ENCODE data around the gene C1orf141. TPM values are rescaled to one million over a fixed set of nuclear protein-coding genes. Genes with fewer than 3 reads are reported as not detected.

The C1orf141 gene
- total RNA-seq, 2 donors from 2014 or later = not detected

DNA sequence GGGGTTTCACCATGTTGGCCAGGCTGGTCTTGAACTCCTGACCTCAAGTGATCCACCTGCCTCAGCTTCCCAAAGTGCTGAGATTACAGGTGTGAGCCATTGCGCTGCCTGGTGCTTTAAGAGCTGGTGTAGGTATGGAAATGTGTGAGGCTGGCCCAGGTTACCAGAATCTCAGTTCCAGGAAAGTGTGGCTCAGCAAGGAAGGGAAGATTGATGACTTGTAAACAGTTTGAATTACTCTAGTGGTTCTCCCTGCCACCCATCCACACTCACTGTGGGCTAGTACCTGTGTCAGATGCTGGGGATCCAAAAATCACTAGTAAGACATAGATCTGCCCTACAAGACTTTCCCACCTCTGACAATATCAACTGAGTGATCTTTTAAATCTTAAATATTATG, 46.3 kb downstream of the C1orf141 start:
- no peaks in the 10 kb centered on the region for H3K27me3 ChIP-seq
- H3K4me1 ChIP-seq = no peaks in the 10 kb centered on the region
- TF ChIP-seq, protein P1, sequence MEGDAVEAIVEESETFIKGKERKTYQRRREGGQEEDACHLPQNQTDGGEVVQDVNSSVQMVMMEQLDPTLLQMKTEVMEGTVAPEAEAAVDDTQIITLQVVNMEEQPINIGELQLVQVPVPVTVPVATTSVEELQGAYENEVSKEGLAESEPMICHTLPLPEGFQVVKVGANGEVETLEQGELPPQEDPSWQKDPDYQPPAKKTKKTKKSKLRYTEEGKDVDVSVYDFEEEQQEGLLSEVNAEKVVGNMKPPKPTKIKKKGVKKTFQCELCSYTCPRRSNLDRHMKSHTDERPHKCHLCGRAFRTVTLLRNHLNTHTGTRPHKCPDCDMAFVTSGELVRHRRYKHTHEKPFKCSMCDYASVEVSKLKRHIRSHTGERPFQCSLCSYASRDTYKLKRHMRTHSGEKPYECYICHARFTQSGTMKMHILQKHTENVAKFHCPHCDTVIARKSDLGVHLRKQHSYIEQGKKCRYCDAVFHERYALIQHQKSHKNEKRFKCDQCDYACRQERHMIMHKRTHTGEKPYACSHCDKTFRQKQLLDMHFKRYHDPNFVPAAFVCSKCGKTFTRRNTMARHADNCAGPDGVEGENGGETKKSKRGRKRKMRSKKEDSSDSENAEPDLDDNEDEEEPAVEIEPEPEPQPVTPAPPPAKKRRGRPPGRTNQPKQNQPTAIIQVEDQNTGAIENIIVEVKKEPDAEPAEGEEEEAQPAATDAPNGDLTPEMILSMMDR (IDR thresholded peaks at IDR 0.05) = no peak
- no peak for TF ChIP-seq POLR2A (IDR thresholded peaks at IDR 0.05)
- ATAC-seq = no peak
- H3K36me3 ChIP-seq (replicated peaks in 1 of 2; ENCODE audit: insufficient read depth in 1 of 2, low read depth in 2 of 2) = no peaks in the 10 kb centered on the region
- intact Hi-C loops (cut with DNase I) = no loop called here
- no peak for DNase-seq
- H3K27ac ChIP-seq = no peak overlapping the region
- no peaks in the 10 kb centered on the region for H3K9me3 ChIP-seq
- 80 to 100% methylated on average over 1 of the region's 1 CpG for WGBS, 2 donors
- H3K4me3 ChIP-seq = no peak overlapping the region

DNA sequence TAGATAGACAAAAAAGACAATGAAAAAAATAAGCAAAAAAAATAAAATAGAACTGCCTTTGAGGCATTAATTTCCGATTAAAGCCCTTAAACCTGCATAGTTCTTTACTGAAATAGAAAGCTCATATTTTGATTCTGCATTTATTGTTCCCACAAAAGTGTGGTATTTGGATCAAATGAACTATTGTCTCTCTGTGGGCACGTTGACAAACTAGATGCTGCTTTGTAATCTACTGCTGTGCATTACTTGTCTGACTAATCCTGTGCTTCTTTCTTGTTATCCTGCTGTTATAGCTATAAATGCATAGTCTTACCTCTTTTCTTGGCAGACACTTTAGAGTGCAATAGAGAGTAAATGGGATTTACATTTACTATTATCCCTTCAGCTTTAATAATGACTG, 49.4 kb downstream of the C1orf141 start:
- Histone ChIP-seq H3K27ac (no peak overlapping the region), H3K36me3 (replicated peaks in 1 of 2; ENCODE audit: insufficient read depth in 1 of 2, low read depth in 2 of 2) (no peaks in the 10 kb centered on the region), H3K4me1 (no peaks in the 10 kb centered on the region), H3K9me3 (no peaks in the 10 kb centered on the region), H3K27me3 (no peaks in the 10 kb centered on the region), H3K4me3 (no peak overlapping the region)
- no peak for DNase-seq
- WGBS, 2 donors = 48 to 49% methylated on average over 2 of the region's 2 CpGs
- intact Hi-C loops (cut with DNase I) = no loop called here
- no peak for ATAC-seq
- TF ChIP-seq, protein P1 (IDR thresholded peaks at IDR 0.05) = no peak

DNA sequence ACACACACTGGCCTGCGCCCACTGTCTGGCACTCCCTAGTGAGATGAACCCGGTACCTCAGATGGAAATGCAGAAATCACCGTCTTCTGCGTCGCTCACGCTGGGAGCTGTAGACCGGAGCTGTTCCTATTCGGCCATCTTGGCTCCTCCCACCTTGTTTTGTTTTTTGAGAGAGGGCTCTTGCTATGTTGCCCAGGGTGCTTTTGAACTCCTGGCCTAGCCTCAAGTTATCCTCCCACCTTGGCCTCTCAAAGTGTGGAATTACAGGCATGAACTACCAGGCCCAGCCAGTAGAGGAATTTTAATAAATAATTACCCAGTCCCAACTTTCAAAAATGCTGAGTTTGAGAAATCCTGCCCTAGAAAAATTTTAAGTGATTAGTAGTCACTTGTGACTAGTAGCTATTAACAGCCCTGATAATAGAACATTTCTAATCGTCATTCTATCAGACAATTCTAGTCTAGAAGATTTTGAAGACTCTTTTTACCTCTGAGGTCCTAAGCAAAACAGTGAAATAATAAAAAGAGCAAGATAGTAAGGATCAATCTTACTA, 49.9 kb downstream of the C1orf141 start:
- WGBS, 2 donors = 90 to 95% methylated on average over 7 of the region's 9 CpGs
- no peak for TF ChIP-seq POLR2A (IDR thresholded peaks at IDR 0.05)
- TF ChIP-seq, protein P1 (IDR thresholded peaks at IDR 0.05) = no peak
- no peak for ATAC-seq
- no peaks in the 10 kb centered on the region for H3K27me3 ChIP-seq
- no peak overlapping the region for H3K4me3 ChIP-seq
- no peak for DNase-seq
- intact Hi-C loops (cut with DNase I) = no loop called here
- H3K27ac ChIP-seq = no peak overlapping the region
- H3K9me3 ChIP-seq = no peaks in the 10 kb centered on the region
- no peaks in the 10 kb centered on the region for H3K36me3 ChIP-seq (replicated peaks in 1 of 2; ENCODE audit: insufficient read depth in 1 of 2, low read depth in 2 of 2)
- H3K4me1 ChIP-seq = no peaks in the 10 kb centered on the region

DNA sequence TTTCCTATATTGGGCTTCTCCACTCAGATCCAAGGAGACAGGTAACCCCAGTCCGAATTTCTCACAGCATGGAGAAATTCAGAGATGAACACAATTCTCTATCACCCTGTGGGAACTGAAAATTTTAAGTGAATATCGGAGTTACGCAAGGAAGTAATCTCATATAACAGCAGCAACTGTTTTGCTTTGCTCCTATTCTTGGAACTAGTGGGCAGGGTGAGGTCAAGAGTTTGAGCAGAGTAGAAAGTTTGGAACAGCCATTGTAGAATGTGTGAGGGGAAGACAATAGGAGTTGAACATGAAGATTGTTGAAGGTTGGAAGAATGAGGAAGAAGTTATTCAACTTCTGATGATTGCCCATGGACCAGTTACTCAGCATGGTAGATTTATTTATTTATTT, 56.5 kb downstream of the C1orf141 start:
- Histone ChIP-seq H3K36me3 (replicated peaks in 1 of 2; ENCODE audit: insufficient read depth in 1 of 2, low read depth in 2 of 2) (no peaks in the 10 kb centered on the region), H3K27me3 (no peaks in the 10 kb centered on the region), H3K27ac (no peak overlapping the region), H3K4me3 (no peak overlapping the region), H3K9me3 (no peaks in the 10 kb centered on the region), H3K4me1 (no peaks in the 10 kb centered on the region)
- ATAC-seq = no peak
- WGBS, 2 donors = 91% methylated on average over 3 of the region's 3 CpGs
- DNase-seq = no peak
- TF ChIP-seq POLR2A (IDR thresholded peaks at IDR 0.05) = no peak
- TF ChIP-seq, protein P1 (IDR thresholded peaks at IDR 0.05) = no peak
- intact Hi-C loops (cut with DNase I) = no loop called here

DNA sequence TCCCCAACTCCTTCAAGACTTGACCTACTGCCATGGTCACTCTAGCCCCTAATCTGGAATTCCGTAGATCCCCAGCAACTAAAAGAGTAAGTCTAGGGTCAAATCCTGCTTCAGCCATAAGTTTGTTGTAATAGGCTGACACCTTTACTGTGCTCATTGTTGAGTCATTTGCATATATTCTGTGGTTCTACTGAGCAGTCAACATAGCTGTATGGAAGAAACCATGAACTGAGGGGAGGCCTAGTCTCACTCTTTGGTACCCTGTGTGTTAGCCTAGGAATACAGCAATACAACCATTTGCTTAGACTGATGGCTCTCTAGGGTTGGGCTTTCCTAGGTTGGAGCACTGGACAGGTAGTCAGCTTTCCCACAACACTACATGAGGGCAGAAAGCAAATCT, 57.2 kb downstream of the C1orf141 start:
- TF ChIP-seq, protein P1 (IDR thresholded peaks at IDR 0.05) = no peak
- no peak for TF ChIP-seq POLR2A (IDR thresholded peaks at IDR 0.05)
- DNase-seq (no peak), ATAC-seq (no peak)
- 100% methylated on average over 1 of the region's 1 CpG for WGBS, 2 donors
- H3K4me1 ChIP-seq = no peaks in the 10 kb centered on the region
- no peak overlapping the region for H3K27ac ChIP-seq
- H3K36me3 ChIP-seq (replicated peaks in 1 of 2; ENCODE audit: insufficient read depth in 1 of 2, low read depth in 2 of 2) = no peaks in the 10 kb centered on the region
- no peak overlapping the region for H3K4me3 ChIP-seq
- H3K9me3 ChIP-seq = no peaks in the 10 kb centered on the region
- no peaks in the 10 kb centered on the region for H3K27me3 ChIP-seq
- intact Hi-C loops (cut with DNase I) = no loop called here
